ENCODE data around the gene SOBP.

Gene SOBP

DNA sequence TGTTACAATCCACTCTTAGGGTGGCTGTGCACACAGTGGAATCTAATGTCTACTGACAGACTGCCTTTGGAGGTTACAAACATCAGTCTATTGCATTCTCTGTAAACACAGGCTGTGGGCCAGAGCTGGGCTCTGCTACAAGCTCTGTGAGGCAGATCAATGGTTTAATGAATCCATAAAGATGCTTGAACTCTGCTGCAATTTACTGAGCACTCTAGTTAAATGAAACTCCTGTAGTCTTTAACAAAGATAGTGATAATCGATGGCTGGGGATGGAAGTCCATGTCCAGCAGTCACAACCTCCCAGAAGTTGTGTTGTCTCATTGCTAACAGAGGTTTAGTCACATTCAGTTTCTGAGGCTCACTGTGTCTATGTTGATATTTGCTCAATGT is 50.5 kb downstream of the SOBP start:
- Mint-ChIP-seq H3K36me3 (ENCODE audit: low read depth) (peaks cover 17% of the 10 kb centered on the region), H3K4me1 (peaks cover 55% of the 10 kb centered on the region), H3K27me3 (ENCODE audit: low read depth) (no peaks in the 10 kb centered on the region), H3K4me3 (no peak overlapping the region), H3K27ac (peak overlapping the region; percentile 76 to 87 (median 87)), H3K9me3 (no peaks in the 10 kb centered on the region)
- TF ChIP-seq CTCF (IDR thresholded peaks at IDR 0.05; ENCODE audit: unreplicated experiment in 3 of 3): no peak

DNA sequence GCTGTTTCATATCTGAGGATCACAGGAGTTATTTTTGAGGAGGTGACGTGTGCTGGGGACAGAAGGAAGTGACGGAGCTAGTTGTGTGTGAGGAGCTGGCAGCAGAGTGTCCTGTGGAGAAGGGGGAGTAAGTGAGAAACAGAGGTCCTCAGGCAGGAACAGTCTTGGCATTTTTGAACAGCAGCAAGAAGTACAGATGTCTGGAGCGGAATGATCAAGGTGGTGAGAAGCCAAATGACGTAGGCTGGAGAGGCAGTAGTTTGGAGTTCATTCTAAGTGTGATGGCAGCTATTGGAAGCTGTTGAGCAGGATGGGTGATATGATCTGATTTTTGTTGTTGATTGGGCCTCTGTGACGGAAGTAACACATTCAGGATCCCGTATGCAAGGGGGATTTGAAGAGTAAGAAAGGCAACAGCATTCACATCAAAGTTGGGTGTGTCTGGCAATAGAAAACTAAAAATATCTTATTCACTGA is 52.3 kb downstream of the SOBP start:
- peaks cover 44% of the 10 kb centered on the region for H3K4me1 Mint-ChIP-seq
- no peak overlapping the region for H3K4me3 Mint-ChIP-seq
- H3K9me3 Mint-ChIP-seq: no peaks in the 10 kb centered on the region
- peaks cover 18% of the 10 kb centered on the region for H3K36me3 Mint-ChIP-seq (ENCODE audit: low read depth)
- peak overlapping the region in 2 of 3 experiments; percentile 33 to 38 for H3K27ac Mint-ChIP-seq
- H3K27me3 Mint-ChIP-seq (ENCODE audit: low read depth): peaks cover 4% of the 10 kb centered on the region
- no peak for TF ChIP-seq CTCF (IDR thresholded peaks at IDR 0.05; ENCODE audit: unreplicated experiment in 3 of 3)

DNA sequence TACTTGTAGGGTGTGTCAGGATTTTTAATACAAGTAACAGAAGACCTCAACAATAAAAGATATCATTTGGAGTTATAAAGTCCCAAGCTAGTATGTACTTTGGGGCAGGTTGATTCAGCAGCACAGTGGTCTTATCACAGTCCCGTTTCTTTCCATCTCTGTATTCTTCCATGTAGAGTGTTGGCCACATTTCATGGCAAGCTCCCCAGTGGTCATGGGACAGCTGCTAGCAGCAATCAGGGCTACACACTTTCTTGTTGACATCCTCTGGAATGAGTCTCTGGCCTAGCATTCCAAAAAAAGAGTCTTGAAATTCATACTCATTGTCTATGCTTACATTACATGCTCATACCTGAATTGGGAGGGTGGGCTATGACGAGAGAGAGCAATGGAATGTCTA is 53.2 kb downstream of the SOBP start:
- H3K4me1 Mint-ChIP-seq: peaks cover 44% of the 10 kb centered on the region
- H3K9me3 Mint-ChIP-seq: no peaks in the 10 kb centered on the region
- H3K36me3 Mint-ChIP-seq (ENCODE audit: low read depth): peaks cover 25% of the 10 kb centered on the region
- no peak overlapping the region for H3K27ac Mint-ChIP-seq
- H3K4me3 Mint-ChIP-seq: no peak overlapping the region
- no peak for TF ChIP-seq CTCF (IDR thresholded peaks at IDR 0.05; ENCODE audit: unreplicated experiment in 3 of 3)
- H3K27me3 Mint-ChIP-seq (ENCODE audit: low read depth): peaks cover 4% of the 10 kb centered on the region

- H3K4me3 Mint-ChIP-seq: no peak overlapping the region
Measured at GRCh38 chr6:107543567-107543966, 53.6 kb downstream of the SOBP start.

GRCh38 chr6:107545763-107546162 is 55.8 kb downstream of the SOBP start:
- no peak overlapping the region for H3K4me3 Mint-ChIP-seq
- peaks cover 33% of the 10 kb centered on the region for H3K36me3 Mint-ChIP-seq (ENCODE audit: low read depth)
- H3K27me3 Mint-ChIP-seq (ENCODE audit: low read depth): peaks cover 4% of the 10 kb centered on the region
- peaks cover 23% of the 10 kb centered on the region for H3K4me1 Mint-ChIP-seq
- no peak for TF ChIP-seq CTCF (IDR thresholded peaks at IDR 0.05; ENCODE audit: unreplicated experiment in 3 of 3)
- peak overlapping the region in 2 of 3 experiments; percentile 13 to 40 for H3K27ac Mint-ChIP-seq
- H3K9me3 Mint-ChIP-seq: no peaks in the 10 kb centered on the region

More at GRCh38 chr6:107543567-107543966, 53.6 kb downstream of the SOBP start:
- peaks cover 4% of the 10 kb centered on the region for H3K27me3 Mint-ChIP-seq (ENCODE audit: low read depth)
- peaks cover 43% of the 10 kb centered on the region for H3K4me1 Mint-ChIP-seq
- no peaks in the 10 kb centered on the region for H3K9me3 Mint-ChIP-seq
- TF ChIP-seq CTCF (IDR thresholded peaks at IDR 0.05; ENCODE audit: unreplicated experiment in 3 of 3): no peak
- H3K27ac Mint-ChIP-seq: no peak overlapping the region
- H3K36me3 Mint-ChIP-seq (ENCODE audit: low read depth): peaks cover 25% of the 10 kb centered on the region

GRCh38 chr6:107546691-107547450 is 57.0 kb downstream of the SOBP start:
- Mint-ChIP-seq H3K9me3 (no peaks in the 10 kb centered on the region), H3K27ac (no peak overlapping the region), H3K27me3 (ENCODE audit: low read depth) (peaks cover 4% of the 10 kb centered on the region), H3K36me3 (ENCODE audit: low read depth) (peaks cover 35% of the 10 kb centered on the region), H3K4me1 (peaks cover 20% of the 10 kb centered on the region), H3K4me3 (no peak overlapping the region)
- TF ChIP-seq CTCF (IDR thresholded peaks at IDR 0.05; ENCODE audit: unreplicated experiment in 3 of 3): no peak

All from nephron (organoid).